C4-2B (cell line): Measurements from ENCODE around the gene SAXO2.

Experiments used
- ZFX ChIP-seq: fragments of 450-650 bp; IDR thresholded peaks from 2 replicates; pipeline ENCODE4 v1.6.1; 2017
- TF ChIP-seq, protein P1 (sequence below): fragments of 450-650 bp; conservative IDR thresholded peaks from 2 replicates; pipeline ENCODE4 v1.5.1; 2017; ENCODE audit warnings: mild to moderate bottlenecking

DNA sequence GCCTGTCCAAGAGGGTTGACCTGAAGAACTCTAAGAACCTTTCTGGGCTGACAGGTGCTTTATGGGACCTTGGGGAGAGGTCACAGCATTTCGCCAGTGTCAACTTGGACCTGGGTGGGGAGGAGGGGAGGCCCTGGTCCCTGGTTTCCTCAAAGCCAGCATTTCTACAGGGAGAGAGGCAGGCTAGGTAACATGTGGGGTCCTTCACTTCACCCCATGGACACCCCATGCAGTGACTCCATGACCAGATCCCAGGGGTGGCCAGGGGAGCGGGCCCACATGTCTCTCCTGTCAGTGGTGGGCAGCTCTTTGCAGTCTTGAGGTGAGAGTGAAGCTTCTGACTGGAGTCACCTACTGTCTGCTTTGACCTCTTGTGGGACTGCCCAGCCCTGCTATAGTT, 50.8 kb downstream of the SAXO2 start:
- TF ChIP-seq, protein P1, sequence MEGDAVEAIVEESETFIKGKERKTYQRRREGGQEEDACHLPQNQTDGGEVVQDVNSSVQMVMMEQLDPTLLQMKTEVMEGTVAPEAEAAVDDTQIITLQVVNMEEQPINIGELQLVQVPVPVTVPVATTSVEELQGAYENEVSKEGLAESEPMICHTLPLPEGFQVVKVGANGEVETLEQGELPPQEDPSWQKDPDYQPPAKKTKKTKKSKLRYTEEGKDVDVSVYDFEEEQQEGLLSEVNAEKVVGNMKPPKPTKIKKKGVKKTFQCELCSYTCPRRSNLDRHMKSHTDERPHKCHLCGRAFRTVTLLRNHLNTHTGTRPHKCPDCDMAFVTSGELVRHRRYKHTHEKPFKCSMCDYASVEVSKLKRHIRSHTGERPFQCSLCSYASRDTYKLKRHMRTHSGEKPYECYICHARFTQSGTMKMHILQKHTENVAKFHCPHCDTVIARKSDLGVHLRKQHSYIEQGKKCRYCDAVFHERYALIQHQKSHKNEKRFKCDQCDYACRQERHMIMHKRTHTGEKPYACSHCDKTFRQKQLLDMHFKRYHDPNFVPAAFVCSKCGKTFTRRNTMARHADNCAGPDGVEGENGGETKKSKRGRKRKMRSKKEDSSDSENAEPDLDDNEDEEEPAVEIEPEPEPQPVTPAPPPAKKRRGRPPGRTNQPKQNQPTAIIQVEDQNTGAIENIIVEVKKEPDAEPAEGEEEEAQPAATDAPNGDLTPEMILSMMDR, result no peak
- TF ChIP-seq ZFX, result no peak
